Transverse colon (tissue), 4 donors: ENCODE measurements around the gene AGBL4. TPM values are rescaled to one million over a fixed set of nuclear protein-coding genes. Genes with fewer than 3 reads are reported as not detected.

Source experiments
- DNase-seq: peaks from one replicate; pipeline ENCODE4 v3.0.0-alpha.2; 2019
- H3K27ac ChIP-seq, 4 donors: fragments of 200-600 bp; sonication (generic); 2 replicates each; pipeline ENCODE4 v1.5.1; 2016 to 2018; ENCODE audit warnings: inconsistent platforms in 4 of 4
- H3K27me3 ChIP-seq: fragments of 200-600 bp; sonication (generic); 2 replicates; pipeline ENCODE4 v1.5.1; 2017; ENCODE audit warnings: inconsistent platforms
- H3K36me3 ChIP-seq, 4 donors: fragments of 200-600 bp; sonication (generic); 2 replicates each; pipeline ENCODE4 v1.5.1; 2017 to 2019; ENCODE audit warnings: inconsistent platforms in 4 of 4
- H3K4me1 ChIP-seq, 4 donors: fragments of 200-600 bp; sonication (generic); 2 replicates each; pipeline ENCODE4 v1.5.1; 2017 to 2020; ENCODE audit warnings: inconsistent platforms in 4 of 4
- H3K4me3 ChIP-seq, 4 donors: fragments of 200-600 bp; sonication (generic); 1 replicate in 1 of 4; 2 replicates in 3 of 4; pipeline versions ENCODE4 v1.5.1 to v1.6.1; 2017 to 2019; ENCODE audit warnings: inconsistent platforms in 4 of 4
- H3K9me3 ChIP-seq, 2 donors: fragments of 200-600 bp; sonication (generic); 2 replicates each; pipeline ENCODE4 v1.5.1; 2017 to 2019; ENCODE audit warnings: inconsistent platforms in 2 of 2
- EP300 ChIP-seq: sonication (generic); formaldehyde crosslinking; IDR thresholded peaks from one replicate; pipeline ENCODE4 v1.6.1; 2017; ENCODE audit warnings: antibody characterized with exemption, low read depth
- POLR2A ChIP-seq: fragments of 450-650 bp; IDR thresholded peaks from one replicate; pipeline ENCODE4 v1.6.1; 2016; ENCODE audit warnings: antibody characterized with exemption, mild to moderate bottlenecking, moderate library complexity
- POLR2AphosphoS5 ChIP-seq, 3 donors: sonication (generic); formaldehyde crosslinking; IDR thresholded peaks; one replicate each; pipeline ENCODE4 v1.6.1; 2016; ENCODE audit warnings: antibody characterized with exemption in 3 of 3
- WGBS, 2 donors: methylation state at CpG; one replicate each; pipeline ENCODE4 v1.1.5; 2018; ENCODE audit warnings: low coverage in 1 of 2; 5-methylcytosine and 5-hydroxymethylcytosine counted together
- in situ Hi-C, 4 donors: fragments of 200-750 bp; cut with MboI; loops; one replicate each; pipeline versions ENCODE4 v1.15.0 to v1.15.1; 2017; ENCODE audit warnings: low sequenced_read_pairs in 3 of 4, low pct_ligation_motif_present in 1 of 4, low pct_unique_long_range_greater_than_20kb in 1 of 4
- intact Hi-C: fragments of 100-400 bp; cut with DNase I; formaldehyde crosslinking; loops from one replicate; pipeline ENCODE4 v1.15.1; 2023; ENCODE audit warnings: low total_unique reads
- total RNA-seq, 4 donors: library from RNA; depleted of rRNA; stranded (reverse); fragments of >200 nt; gene quantifications; one replicate each; pipeline ENCODE4 v1.1.0, GENCODE V29; 2016
- TF ChIP-seq, protein P1 (sequence below), 5 experiments: fragments of 200-600 bp in 3 of 5; fragments of 450-650 bp in 2 of 5; sonication (generic) in 3 of 5; IDR thresholded peaks; 1 replicate in 2 of 5; 2 replicates in 3 of 5; pipeline ENCODE4 v1.5.1; 2016 to 2017; ENCODE audit warnings: antibody characterized with exemption in 5 of 5, inconsistent platforms in 3 of 5, mild to moderate bottlenecking in 2 of 5, moderate library complexity in 1 of 5

Gene AGBL4
- total RNA-seq, 4 donors from 2014 or later = 0.82 TPM; not detected in 3

DNA sequence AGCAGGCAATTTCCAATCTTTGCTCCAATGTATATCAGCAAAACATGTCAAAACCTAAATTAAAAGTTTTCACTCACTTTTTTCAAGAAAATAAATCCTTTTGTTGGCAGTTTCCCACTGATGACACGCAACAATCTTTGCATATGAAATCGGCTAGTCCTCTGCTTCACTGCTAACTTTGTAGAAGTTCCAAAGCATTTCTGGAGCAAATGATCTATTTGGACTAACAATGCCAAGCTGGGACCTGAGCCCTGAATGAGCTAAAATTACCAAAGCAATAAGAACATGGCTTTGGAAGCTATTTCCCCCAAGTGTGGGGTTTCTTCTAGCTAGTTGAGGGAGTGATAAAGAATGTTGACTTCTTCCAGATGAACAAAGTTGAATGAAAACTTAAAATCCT, 1252.2 kb downstream of the AGBL4 start:
- H3K27me3 ChIP-seq = peaks cover 8% of the 10 kb centered on the region
- no peaks in the 10 kb centered on the region for H3K36me3 ChIP-seq
- no peak for DNase-seq
- TF ChIP-seq POLR2A = no peak
- TF ChIP-seq, protein P1, sequence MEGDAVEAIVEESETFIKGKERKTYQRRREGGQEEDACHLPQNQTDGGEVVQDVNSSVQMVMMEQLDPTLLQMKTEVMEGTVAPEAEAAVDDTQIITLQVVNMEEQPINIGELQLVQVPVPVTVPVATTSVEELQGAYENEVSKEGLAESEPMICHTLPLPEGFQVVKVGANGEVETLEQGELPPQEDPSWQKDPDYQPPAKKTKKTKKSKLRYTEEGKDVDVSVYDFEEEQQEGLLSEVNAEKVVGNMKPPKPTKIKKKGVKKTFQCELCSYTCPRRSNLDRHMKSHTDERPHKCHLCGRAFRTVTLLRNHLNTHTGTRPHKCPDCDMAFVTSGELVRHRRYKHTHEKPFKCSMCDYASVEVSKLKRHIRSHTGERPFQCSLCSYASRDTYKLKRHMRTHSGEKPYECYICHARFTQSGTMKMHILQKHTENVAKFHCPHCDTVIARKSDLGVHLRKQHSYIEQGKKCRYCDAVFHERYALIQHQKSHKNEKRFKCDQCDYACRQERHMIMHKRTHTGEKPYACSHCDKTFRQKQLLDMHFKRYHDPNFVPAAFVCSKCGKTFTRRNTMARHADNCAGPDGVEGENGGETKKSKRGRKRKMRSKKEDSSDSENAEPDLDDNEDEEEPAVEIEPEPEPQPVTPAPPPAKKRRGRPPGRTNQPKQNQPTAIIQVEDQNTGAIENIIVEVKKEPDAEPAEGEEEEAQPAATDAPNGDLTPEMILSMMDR (IDR thresholded peaks at IDR 0.05) = no peak
- TF ChIP-seq POLR2AphosphoS5 (IDR thresholded peaks at IDR 0.05) = no peak
- no peak for TF ChIP-seq EP300
- intact Hi-C loops (no loop called here), in situ Hi-C loops (no loop called here)
- H3K4me3 ChIP-seq = no peak overlapping the region
- H3K4me1 ChIP-seq = peaks cover 2 to 38% (median 18%) of the 10 kb centered on the region in 4 donors
- 68 to 77% methylated on average over 2 of the region's 2 CpGs for WGBS, 2 donors
- no peak overlapping the region for H3K27ac ChIP-seq
- no peaks in the 10 kb centered on the region for H3K9me3 ChIP-seq

DNA sequence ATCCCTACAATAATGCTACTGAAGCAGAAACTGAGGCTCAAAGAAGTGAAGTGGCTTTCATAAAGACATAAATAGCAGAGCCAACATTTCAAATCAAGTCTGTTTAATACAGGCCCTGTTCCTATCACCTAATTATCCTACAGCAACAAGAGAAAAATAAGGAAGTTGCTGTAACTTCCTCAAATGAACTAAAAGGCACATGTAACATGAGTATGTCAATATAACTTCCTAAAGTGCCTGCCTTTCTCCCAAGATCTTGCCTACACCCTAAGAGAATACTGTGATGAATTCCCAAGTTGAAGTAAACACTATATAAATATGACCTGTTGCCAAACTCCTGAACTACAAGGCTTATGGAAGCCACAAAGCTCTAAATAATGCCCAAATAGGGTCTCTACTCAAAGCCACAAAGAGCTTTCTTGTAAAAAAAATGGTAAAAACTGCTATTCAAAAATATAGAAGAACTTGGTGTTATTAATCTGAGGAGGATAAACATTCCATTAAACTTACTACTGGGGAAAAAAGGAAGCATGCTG, 1255.7 kb downstream of the AGBL4 start:
- Histone ChIP-seq H3K27me3 (no peaks in the 10 kb centered on the region), H3K4me1 (peaks cover 2 to 17% (median 8%) of the 10 kb centered on the region in 4 donors), H3K36me3 (no peaks in the 10 kb centered on the region), H3K27ac (no peak overlapping the region), H3K4me3 (no peak overlapping the region), H3K9me3 (no peaks in the 10 kb centered on the region)
- no peak for DNase-seq
- in situ Hi-C loops = no loop called here
- intact Hi-C loops = no loop called here
- TF ChIP-seq POLR2AphosphoS5 (IDR thresholded peaks at IDR 0.05) (no peak), EP300 (no peak)
- TF ChIP-seq, protein P1 (IDR thresholded peaks at IDR 0.05) = no peak

DNA sequence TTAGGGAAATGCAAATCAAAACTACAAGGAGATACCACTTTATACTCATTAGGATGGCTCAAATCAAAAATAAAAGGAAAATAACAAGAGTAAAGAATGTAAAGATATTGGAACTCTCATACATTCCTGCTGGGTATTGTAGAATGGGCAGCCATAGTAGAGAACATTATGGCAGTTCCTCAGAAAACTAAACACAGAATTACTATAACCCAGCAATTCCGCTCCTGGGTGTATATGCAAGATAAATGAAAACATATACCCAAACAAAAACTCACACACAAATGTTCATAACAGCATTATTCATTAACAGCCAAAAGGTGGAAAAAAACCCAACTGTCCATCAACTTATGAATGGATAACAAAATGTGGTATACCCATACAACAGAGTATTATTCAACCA, 1258.4 kb downstream of the AGBL4 start:
- H3K4me1 ChIP-seq = peaks cover 2 to 7% (median 6%) of the 10 kb centered on the region in 4 donors
- H3K27ac ChIP-seq = no peak overlapping the region
- no peaks in the 10 kb centered on the region for H3K36me3 ChIP-seq
- 89 to 100% methylated on average over 1 of the region's 1 CpG for WGBS, 2 donors
- DNase-seq = no peak
- H3K4me3 ChIP-seq = no peak overlapping the region
- H3K27me3 ChIP-seq = no peaks in the 10 kb centered on the region
- intact Hi-C loops = no loop called here
- in situ Hi-C loops = no loop called here
- no peaks in the 10 kb centered on the region for H3K9me3 ChIP-seq
- no peak for TF ChIP-seq EP300
- TF ChIP-seq POLR2A = no peak

DNA sequence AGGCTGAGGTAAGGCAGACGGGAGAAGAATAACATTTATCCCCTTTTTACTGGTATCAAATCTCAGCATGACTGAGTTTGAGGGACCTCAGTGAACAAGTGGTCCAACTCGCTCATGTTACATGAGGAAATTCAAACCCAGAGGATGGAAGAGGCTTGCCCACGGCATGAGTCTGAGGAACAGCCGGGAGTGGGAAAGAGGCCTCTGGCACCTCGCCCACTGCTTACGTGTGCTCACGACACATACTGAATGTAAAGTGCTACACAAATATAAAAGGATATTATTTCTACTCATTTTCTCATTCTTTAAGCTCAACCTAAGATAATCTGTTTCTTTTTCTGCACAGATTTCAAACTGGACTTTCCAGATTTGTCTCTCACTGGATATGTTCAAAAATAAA, 1261.8 kb downstream of the AGBL4 start:
- TF ChIP-seq, protein P1 (IDR thresholded peaks at IDR 0.05) = no peak
- TF ChIP-seq POLR2A (no peak), POLR2AphosphoS5 (IDR thresholded peaks at IDR 0.05) (no peak), EP300 (no peak)
- WGBS, 2 donors = 90 to 97% methylated on average over 6 to 7 of the region's 7 CpGs
- no peak for DNase-seq
- Histone ChIP-seq H3K9me3 (no peaks in the 10 kb centered on the region), H3K27ac (no peak overlapping the region), H3K4me3 (no peak overlapping the region), H3K36me3 (peaks cover 0 to 8% (median 0%) of the 10 kb centered on the region in 4 donors), H3K27me3 (no peaks in the 10 kb centered on the region), H3K4me1 (peaks cover 0 to 3% (median 0%) of the 10 kb centered on the region in 4 donors)
- intact Hi-C loops = no loop called here
- in situ Hi-C loops = no loop called here

DNA sequence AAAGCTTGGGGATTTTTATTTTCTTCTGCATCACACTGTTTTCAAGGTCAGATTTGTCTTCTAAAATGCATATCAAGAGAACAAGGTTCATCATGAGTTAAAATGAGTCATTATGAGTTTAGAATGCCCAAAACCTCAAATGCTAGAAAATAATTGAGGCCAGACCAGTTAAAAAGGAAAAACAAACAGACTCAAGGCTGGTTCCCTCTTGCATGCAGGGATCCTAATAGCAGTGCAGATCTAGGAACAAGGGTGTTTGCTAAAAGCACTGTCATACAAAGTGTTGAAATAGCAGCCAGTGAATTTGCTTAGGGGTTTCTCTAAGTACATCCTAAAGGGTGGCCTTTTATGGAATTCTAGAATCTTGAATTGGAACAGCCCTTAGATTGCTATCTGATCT, 1262.3 kb downstream of the AGBL4 start:
- H3K27me3 ChIP-seq = no peaks in the 10 kb centered on the region
- no peak overlapping the region for H3K27ac ChIP-seq
- no peaks in the 10 kb centered on the region for H3K9me3 ChIP-seq
- peaks cover 0 to 8% (median 0%) of the 10 kb centered on the region in 4 donors for H3K36me3 ChIP-seq
- in situ Hi-C loops (no loop called here), intact Hi-C loops (no loop called here)
- no peak overlapping the region for H3K4me3 ChIP-seq
- DNase-seq = no peak
- TF ChIP-seq POLR2A = no peak
- TF ChIP-seq POLR2AphosphoS5 (IDR thresholded peaks at IDR 0.05) = no peak
- TF ChIP-seq, protein P1 (IDR thresholded peaks at IDR 0.05) = no peak
- no peak for TF ChIP-seq EP300
- H3K4me1 ChIP-seq = peaks cover 0 to 3% (median 0%) of the 10 kb centered on the region in 4 donors
